ENCODE measurements around the gene APOC3.
"Not testable (repeated sequence)": the region's sequence is repeated elsewhere in the genome, so short reads cannot be mapped to it uniquely, and the experiment has no call there.

Gene APOC3

GRCh38 chr11:116800610-116801009 lies 29.1 kb upstream of the APOC3 start:
- Histone ChIP-seq H3K9ac (ENCODE audit: low read depth in 1 of 2, low read length in 2 of 2) (no peak overlapping the region), H3K27me3 (ENCODE audit: control insufficient read depth in 2 of 2, insufficient read depth in 2 of 2, low read length in 2 of 2) (no peaks in the 10 kb centered on the region), H3K9me3 (ENCODE audit: control insufficient read depth in 2 of 2, low read length in 2 of 2) (no peaks in the 10 kb centered on the region), H3K4me1 (ENCODE audit: control insufficient read depth in 2 of 2, insufficient read depth in 2 of 2, low read length in 2 of 2) (no peaks in the 10 kb centered on the region), H3K4me3 (ENCODE audit: low read length in 2 of 2) (no peak overlapping the region), H3K27ac (ENCODE audit: low read depth in 2 of 2, low read length in 2 of 2) (no peak overlapping the region), H3K36me3 (ENCODE audit: control insufficient read depth in 2 of 2, insufficient read depth in 2 of 2, low read length in 2 of 2) (no peaks in the 10 kb centered on the region)

- H3K27ac ChIP-seq (ENCODE audit: low read depth in 2 of 2, low read length in 2 of 2); H3K9ac ChIP-seq (ENCODE audit: low read depth in 1 of 2, low read length in 2 of 2); H3K4me3 ChIP-seq (ENCODE audit: low read length in 2 of 2): not testable (repeated sequence)
Observed at GRCh38 chr11:116801662-116802061, 28.0 kb upstream of the APOC3 start.

GRCh38 chr11:116804001-116804400 lies 25.7 kb upstream of the APOC3 start:
- H3K36me3 ChIP-seq (ENCODE audit: control insufficient read depth in 2 of 2, insufficient read depth in 2 of 2, low read length in 2 of 2): no peaks in the 10 kb centered on the region
- H3K9me3 ChIP-seq (ENCODE audit: control insufficient read depth in 2 of 2, low read length in 2 of 2): no peaks in the 10 kb centered on the region
- H3K9ac ChIP-seq (ENCODE audit: low read depth in 1 of 2, low read length in 2 of 2): no peak overlapping the region
- no peak overlapping the region for H3K4me3 ChIP-seq (ENCODE audit: low read length in 2 of 2)
- H3K4me1 ChIP-seq (ENCODE audit: control insufficient read depth in 2 of 2, insufficient read depth in 2 of 2, low read length in 2 of 2): peaks cover 0 to 5% of the 10 kb centered on the region in 2 donors
- H3K27me3 ChIP-seq (ENCODE audit: control insufficient read depth in 2 of 2, insufficient read depth in 2 of 2, low read length in 2 of 2): no peaks in the 10 kb centered on the region
- H3K27ac ChIP-seq (ENCODE audit: low read depth in 2 of 2, low read length in 2 of 2): no peak overlapping the region

More at GRCh38 chr11:116801662-116802061, 28.0 kb upstream of the APOC3 start:
- not testable (repeated sequence) for H3K9me3 ChIP-seq (ENCODE audit: control insufficient read depth in 2 of 2, low read length in 2 of 2); H3K4me1 ChIP-seq (ENCODE audit: control insufficient read depth in 2 of 2, insufficient read depth in 2 of 2, low read length in 2 of 2); H3K36me3 ChIP-seq (ENCODE audit: control insufficient read depth in 2 of 2, insufficient read depth in 2 of 2, low read length in 2 of 2); H3K27me3 ChIP-seq (ENCODE audit: control insufficient read depth in 2 of 2, insufficient read depth in 2 of 2, low read length in 2 of 2)

GRCh38 chr11:116807601-116808261 lies 22.0 kb upstream of the APOC3 start:
- Histone ChIP-seq H3K27ac (ENCODE audit: low read depth in 2 of 2, low read length in 2 of 2) (no peak overlapping the region), H3K9ac (ENCODE audit: low read depth in 1 of 2, low read length in 2 of 2) (no peak overlapping the region)

GRCh38 chr11:116808262-116809175 lies 21.2 kb upstream of the APOC3 start:
- Histone ChIP-seq H3K9me3 (ENCODE audit: control insufficient read depth in 2 of 2, low read length in 2 of 2) (no peaks in the 10 kb centered on the region), H3K27me3 (ENCODE audit: control insufficient read depth in 2 of 2, insufficient read depth in 2 of 2, low read length in 2 of 2) (no peaks in the 10 kb centered on the region), H3K4me1 (ENCODE audit: control insufficient read depth in 2 of 2, insufficient read depth in 2 of 2, low read length in 2 of 2) (peaks cover 0 to 5% of the 10 kb centered on the region in 2 donors), H3K9ac (ENCODE audit: low read depth in 1 of 2, low read length in 2 of 2) (no peak overlapping the region), H3K36me3 (ENCODE audit: control insufficient read depth in 2 of 2, insufficient read depth in 2 of 2, low read length in 2 of 2) (no peaks in the 10 kb centered on the region), H3K4me3 (ENCODE audit: low read length in 2 of 2) (no peak overlapping the region), H3K27ac (ENCODE audit: low read depth in 2 of 2, low read length in 2 of 2) (no peak overlapping the region)

More at GRCh38 chr11:116807601-116808261, 22.0 kb upstream of the APOC3 start:
- H3K27me3 ChIP-seq (ENCODE audit: control insufficient read depth in 2 of 2, insufficient read depth in 2 of 2, low read length in 2 of 2): no peaks in the 10 kb centered on the region
- H3K4me1 ChIP-seq (ENCODE audit: control insufficient read depth in 2 of 2, insufficient read depth in 2 of 2, low read length in 2 of 2): peaks cover 0 to 5% of the 10 kb centered on the region in 2 donors
- H3K9me3 ChIP-seq (ENCODE audit: control insufficient read depth in 2 of 2, low read length in 2 of 2): no peaks in the 10 kb centered on the region
- H3K36me3 ChIP-seq (ENCODE audit: control insufficient read depth in 2 of 2, insufficient read depth in 2 of 2, low read length in 2 of 2): no peaks in the 10 kb centered on the region
- no peak overlapping the region for H3K4me3 ChIP-seq (ENCODE audit: low read length in 2 of 2)

- no peak overlapping the region for H3K9ac ChIP-seq (ENCODE audit: low read depth in 1 of 2, low read length in 2 of 2)
Observed at GRCh38 chr11:116811194-116811593, 18.5 kb upstream of the APOC3 start.

GRCh38 chr11:116812109-116812508 lies 17.6 kb upstream of the APOC3 start:
- Histone ChIP-seq H3K4me3 (ENCODE audit: low read length in 2 of 2) (no peak overlapping the region), H3K27me3 (ENCODE audit: control insufficient read depth in 2 of 2, insufficient read depth in 2 of 2, low read length in 2 of 2) (no peaks in the 10 kb centered on the region), H3K36me3 (ENCODE audit: control insufficient read depth in 2 of 2, insufficient read depth in 2 of 2, low read length in 2 of 2) (no peaks in the 10 kb centered on the region), H3K27ac (ENCODE audit: low read depth in 2 of 2, low read length in 2 of 2) (no peak overlapping the region), H3K4me1 (ENCODE audit: control insufficient read depth in 2 of 2, insufficient read depth in 2 of 2, low read length in 2 of 2) (peaks cover 0 to 5% of the 10 kb centered on the region in 2 donors), H3K9me3 (ENCODE audit: control insufficient read depth in 2 of 2, low read length in 2 of 2) (no peaks in the 10 kb centered on the region), H3K9ac (ENCODE audit: low read depth in 1 of 2, low read length in 2 of 2) (no peak overlapping the region)

More at GRCh38 chr11:116811194-116811593, 18.5 kb upstream of the APOC3 start:
- Histone ChIP-seq H3K27ac (ENCODE audit: low read depth in 2 of 2, low read length in 2 of 2) (no peak overlapping the region), H3K27me3 (ENCODE audit: control insufficient read depth in 2 of 2, insufficient read depth in 2 of 2, low read length in 2 of 2) (no peaks in the 10 kb centered on the region), H3K4me1 (ENCODE audit: control insufficient read depth in 2 of 2, insufficient read depth in 2 of 2, low read length in 2 of 2) (peaks cover 0 to 5% of the 10 kb centered on the region in 2 donors), H3K4me3 (ENCODE audit: low read length in 2 of 2) (no peak overlapping the region), H3K36me3 (ENCODE audit: control insufficient read depth in 2 of 2, insufficient read depth in 2 of 2, low read length in 2 of 2) (no peaks in the 10 kb centered on the region), H3K9me3 (ENCODE audit: control insufficient read depth in 2 of 2, low read length in 2 of 2) (no peaks in the 10 kb centered on the region)

GRCh38 chr11:116813170-116813569 lies 16.5 kb upstream of the APOC3 start:
- no peaks in the 10 kb centered on the region for H3K9me3 ChIP-seq (ENCODE audit: control insufficient read depth in 2 of 2, low read length in 2 of 2)
- H3K9ac ChIP-seq (ENCODE audit: low read depth in 1 of 2, low read length in 2 of 2): no peak overlapping the region

GRCh38 chr11:116813781-116814471 lies 15.8 kb upstream of the APOC3 start:
- Histone ChIP-seq H3K27me3 (ENCODE audit: control insufficient read depth in 2 of 2, insufficient read depth in 2 of 2, low read length in 2 of 2) (no peaks in the 10 kb centered on the region), H3K9ac (ENCODE audit: low read depth in 1 of 2, low read length in 2 of 2) (no peak overlapping the region), H3K4me1 (ENCODE audit: control insufficient read depth in 2 of 2, insufficient read depth in 2 of 2, low read length in 2 of 2) (no peaks in the 10 kb centered on the region), H3K36me3 (ENCODE audit: control insufficient read depth in 2 of 2, insufficient read depth in 2 of 2, low read length in 2 of 2) (no peaks in the 10 kb centered on the region), H3K9me3 (ENCODE audit: control insufficient read depth in 2 of 2, low read length in 2 of 2) (no peaks in the 10 kb centered on the region), H3K4me3 (ENCODE audit: low read length in 2 of 2) (no peak overlapping the region), H3K27ac (ENCODE audit: low read depth in 2 of 2, low read length in 2 of 2) (no peak overlapping the region)

More at GRCh38 chr11:116813170-116813569, 16.5 kb upstream of the APOC3 start:
- H3K4me3 ChIP-seq (ENCODE audit: low read length in 2 of 2): no peak overlapping the region
- peaks cover 0 to 5% of the 10 kb centered on the region in 2 donors for H3K4me1 ChIP-seq (ENCODE audit: control insufficient read depth in 2 of 2, insufficient read depth in 2 of 2, low read length in 2 of 2)
- no peaks in the 10 kb centered on the region for H3K36me3 ChIP-seq (ENCODE audit: control insufficient read depth in 2 of 2, insufficient read depth in 2 of 2, low read length in 2 of 2)
- no peak overlapping the region for H3K27ac ChIP-seq (ENCODE audit: low read depth in 2 of 2, low read length in 2 of 2)
- no peaks in the 10 kb centered on the region for H3K27me3 ChIP-seq (ENCODE audit: control insufficient read depth in 2 of 2, insufficient read depth in 2 of 2, low read length in 2 of 2)

- H3K4me3 ChIP-seq (ENCODE audit: low read length in 2 of 2): no peak overlapping the region
- H3K4me1 ChIP-seq (ENCODE audit: control insufficient read depth in 2 of 2, insufficient read depth in 2 of 2, low read length in 2 of 2): no peaks in the 10 kb centered on the region
- no peak overlapping the region for H3K9ac ChIP-seq (ENCODE audit: low read depth in 1 of 2, low read length in 2 of 2)
- no peaks in the 10 kb centered on the region for H3K27me3 ChIP-seq (ENCODE audit: control insufficient read depth in 2 of 2, insufficient read depth in 2 of 2, low read length in 2 of 2)
- H3K36me3 ChIP-seq (ENCODE audit: control insufficient read depth in 2 of 2, insufficient read depth in 2 of 2, low read length in 2 of 2): no peaks in the 10 kb centered on the region
- H3K9me3 ChIP-seq (ENCODE audit: control insufficient read depth in 2 of 2, low read length in 2 of 2): no peaks in the 10 kb centered on the region
- H3K27ac ChIP-seq (ENCODE audit: low read depth in 2 of 2, low read length in 2 of 2): no peak overlapping the region
Observed at GRCh38 chr11:116814502-116814901, 15.2 kb upstream of the APOC3 start.

Data from mucosa of rectum (tissue), 2 donors.